HG03521 (cell line): ENCODE data around the gene FBXO44.
A peak's percentile ranks its signal among the peaks of the same experiment; 100 is the strongest.
"Not testable (repeated sequence)": the region's sequence is repeated elsewhere in the genome, so short reads cannot be mapped to it uniquely, and the experiment has no call there.

ENCODE experiments used
- ATAC-seq: cut with Tn5 transposase; IDR thresholded peaks from one replicate; pipeline ENCODE4 v1.9.1; 2021; ENCODE audit warnings: mild to moderate bottlenecking, moderate library complexity; ENCODE audit not compliant: unreplicated experiment

Gene FBXO44

DNA sequence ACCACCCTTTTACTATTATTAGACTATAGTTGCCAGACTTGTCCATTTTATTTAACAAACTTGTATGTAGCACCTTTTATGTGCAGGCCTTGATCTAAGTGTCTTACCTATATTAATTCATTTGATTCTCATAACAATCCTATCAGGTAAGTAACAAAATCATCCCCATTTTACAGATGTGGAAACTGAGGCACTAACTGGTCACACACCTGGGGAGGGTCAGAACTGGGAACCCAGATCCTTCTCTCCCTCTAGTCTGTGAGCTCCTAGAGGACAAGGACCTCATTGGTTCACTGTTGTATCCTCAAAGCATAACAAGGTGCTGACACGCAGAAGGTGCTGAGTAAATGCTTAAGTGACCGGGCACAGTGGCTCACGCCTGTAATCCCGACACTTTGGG is 15.3 kb upstream of the FBXO44 start:
- ATAC-seq: no peak

DNA sequence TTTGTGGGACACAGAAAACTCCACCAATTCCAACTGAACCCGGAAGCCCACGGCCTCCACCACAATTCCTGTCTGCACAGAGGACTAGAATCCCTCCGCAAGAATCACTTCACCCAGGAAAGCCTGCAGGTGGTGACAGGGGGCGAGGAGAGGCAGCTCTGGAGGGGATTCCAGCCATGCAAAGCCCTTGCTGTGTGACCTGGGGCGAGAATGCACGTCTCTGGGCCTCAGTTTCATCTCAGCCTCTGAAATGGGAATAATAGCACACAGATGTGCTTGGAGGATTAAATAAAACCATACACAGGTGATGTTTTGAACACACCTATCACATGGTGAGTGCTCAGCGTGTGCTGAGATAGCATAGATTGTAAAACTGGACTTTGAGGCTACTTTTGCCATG is 14.6 kb upstream of the FBXO44 start:
- no peak for ATAC-seq

DNA sequence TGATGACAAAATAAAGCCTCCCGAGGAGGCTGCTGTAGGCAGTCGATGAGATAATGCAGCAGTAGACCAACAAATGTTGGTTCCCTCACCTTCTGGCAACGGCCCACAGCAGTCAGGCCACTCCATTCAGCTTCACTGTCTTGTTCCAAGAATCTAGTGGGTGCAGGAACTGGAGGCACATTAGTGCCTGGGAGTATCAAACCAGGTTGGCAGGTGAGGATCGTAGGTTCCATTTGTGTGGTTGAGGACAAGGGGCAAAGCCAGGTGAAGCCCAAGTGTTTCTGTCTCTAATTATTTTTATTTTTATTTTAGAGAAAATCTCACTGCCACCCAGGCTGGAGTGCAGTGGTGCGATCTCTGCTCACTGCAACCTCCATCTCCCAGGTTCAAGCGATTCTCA is 13.7 kb upstream of the FBXO44 start:
- no peak for ATAC-seq

DNA sequence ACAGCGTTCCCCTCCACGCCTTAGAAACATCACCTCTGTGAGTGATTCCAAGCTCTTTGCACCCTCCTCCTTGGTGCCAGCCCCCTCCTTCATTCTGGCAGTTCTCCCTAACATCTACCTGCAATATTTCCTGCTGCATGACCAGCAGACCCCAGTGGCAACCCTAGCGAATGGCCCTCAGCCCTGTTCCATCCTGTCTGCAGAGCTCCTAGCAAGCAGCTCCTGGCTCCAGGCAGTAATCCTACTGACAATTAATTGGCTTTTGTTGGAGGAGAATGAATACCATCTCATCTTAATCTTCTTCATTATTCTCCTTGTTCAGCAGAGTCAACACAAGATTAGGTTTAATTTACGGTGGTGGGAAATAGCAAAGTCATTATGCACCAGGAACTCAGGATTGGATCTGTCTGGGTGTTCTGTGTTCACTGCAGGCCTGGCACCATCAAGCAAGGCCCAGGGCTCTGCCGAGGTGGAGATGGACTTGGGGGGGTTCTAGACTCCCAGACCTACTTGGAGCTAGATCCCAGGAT is 12.8 kb upstream of the FBXO44 start:
- no peak for ATAC-seq

DNA sequence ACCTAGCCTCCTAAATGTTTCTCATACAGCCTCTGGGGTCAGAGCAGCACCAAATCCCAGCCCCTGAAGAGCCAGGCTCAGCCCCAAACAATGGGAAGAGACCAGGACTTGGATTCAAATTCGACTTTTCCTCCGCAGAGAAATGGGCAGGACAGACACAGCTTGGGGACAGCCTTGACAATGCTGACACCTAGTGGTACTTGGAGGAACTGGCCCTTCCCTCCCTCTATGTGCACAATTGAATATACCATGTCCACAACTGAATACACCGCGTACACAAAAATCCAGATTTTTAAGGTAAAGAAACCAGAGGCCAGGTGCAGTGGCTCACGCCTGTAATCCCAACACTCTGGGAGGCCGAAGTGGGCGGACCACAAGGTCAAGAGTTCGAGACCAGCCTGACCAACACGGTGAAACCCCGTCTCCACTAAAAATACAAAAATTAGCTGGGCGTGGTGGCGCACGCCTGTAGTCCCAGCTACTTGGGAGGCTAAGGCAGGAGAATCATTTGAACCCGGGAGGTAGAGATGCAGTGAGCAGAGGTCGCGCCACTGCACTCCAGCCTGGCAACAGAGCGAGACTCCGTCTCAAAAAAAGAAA is 12.2 kb upstream of the FBXO44 start:
- not testable (repeated sequence) for ATAC-seq

- ATAC-seq: no peak
These were observed 10.9 kb upstream of the FBXO44 start for GRCh38 chr1:11643782-11644181.

GRCh38 chr1:11645270-11645669 is 9.4 kb upstream of the FBXO44 start:
- no peak for ATAC-seq

DNA sequence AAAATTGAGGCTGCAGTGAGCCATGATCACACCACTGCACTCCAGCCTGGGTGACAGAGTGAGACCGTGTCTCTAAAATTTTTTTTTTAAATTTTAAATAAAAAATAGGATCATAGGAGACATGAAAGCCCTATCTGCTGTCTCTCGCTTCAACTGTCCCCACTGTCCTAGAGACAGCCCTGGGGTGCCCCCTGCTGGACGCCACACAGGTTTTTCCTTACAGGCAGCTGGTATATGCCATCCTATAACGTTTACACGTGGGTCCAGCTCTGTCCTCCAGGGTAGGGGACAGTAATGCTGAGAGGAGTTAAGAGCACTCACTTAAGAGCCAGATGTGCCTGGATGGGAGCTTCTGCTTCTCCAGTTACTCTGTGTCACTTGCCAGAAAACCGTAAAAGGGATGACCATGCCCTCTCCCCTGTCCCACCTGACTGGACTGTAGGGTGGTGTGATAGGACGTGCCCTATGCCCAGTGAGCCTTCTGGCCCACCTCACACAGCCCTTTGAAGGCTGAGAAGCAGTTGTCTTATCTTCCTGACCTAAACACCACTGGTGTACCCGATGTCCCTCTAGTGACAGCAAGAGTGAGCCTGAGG is 8.9 kb upstream of the FBXO44 start:
- ATAC-seq: no peak

GRCh38 chr1:11646317-11646716 is 8.4 kb upstream of the FBXO44 start:
- ATAC-seq: no peak

DNA sequence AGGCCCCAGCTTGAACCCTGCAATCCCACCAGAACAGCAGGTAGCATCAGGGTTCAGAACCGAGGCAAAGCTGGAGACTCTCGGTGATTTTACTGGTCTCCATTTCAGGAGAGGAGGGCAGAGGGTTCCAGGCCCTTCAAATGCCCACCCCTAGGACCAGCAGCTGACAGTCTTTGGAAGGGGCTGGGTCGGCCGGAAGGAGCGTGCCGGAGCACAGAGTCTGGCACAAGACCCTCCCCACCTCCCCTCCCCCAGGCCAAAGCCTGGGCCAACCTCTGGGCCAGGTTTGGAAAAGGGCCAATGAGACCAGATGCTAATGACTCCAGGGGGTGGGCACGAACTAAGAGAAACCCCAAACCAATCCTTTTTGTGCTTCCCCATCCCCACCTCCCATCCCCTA is 7.3 kb upstream of the FBXO44 start:
- ATAC-seq: no peak

DNA sequence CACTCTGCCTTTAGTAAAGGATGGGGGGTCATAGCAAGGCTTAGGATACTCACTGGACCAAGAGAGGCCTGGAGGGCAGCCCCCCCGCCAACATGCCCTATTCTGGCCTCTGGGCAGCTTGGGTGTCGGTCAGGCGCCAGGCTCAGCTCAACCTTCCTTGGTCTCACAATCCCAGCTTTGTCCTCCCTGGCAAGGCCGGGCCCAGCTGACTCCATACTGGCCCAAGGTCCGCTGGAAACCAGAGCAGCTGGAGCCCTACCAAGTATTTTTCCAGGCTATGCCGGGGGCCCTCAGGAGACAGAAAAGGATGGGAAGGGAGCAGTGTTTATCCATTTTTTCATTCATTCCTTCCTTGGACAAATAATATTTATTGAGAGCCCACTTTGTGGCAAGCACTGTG is 6.6 kb upstream of the FBXO44 start:
- no peak for ATAC-seq

- no peak for ATAC-seq
These were observed 5.9 kb upstream of the FBXO44 start for GRCh38 chr1:11648732-11649158.

DNA sequence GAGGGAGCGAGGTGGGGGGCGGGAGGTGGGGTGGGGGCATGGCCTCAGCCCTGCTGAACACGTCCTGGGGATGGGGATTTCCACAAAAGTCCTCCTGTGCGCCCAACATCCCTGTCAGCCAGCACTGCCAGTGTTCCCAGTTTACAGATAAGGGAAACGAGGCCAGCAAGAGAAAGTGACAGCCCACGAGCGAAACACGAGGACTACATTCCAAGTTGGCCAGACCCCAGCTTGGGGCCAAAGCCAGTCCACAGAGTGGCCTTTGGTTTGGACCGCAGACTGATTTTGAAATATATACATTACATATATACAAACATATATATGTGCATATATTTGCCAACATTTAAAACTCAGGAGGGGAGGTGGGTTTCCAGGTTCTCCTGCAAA is 5.4 kb upstream of the FBXO44 start:
- no peak for ATAC-seq

GRCh38 chr1:11649624-11650330 is 4.9 kb upstream of the FBXO44 start:
- no peak for ATAC-seq

- no peak for ATAC-seq
These were observed 4.2 kb upstream of the FBXO44 start for GRCh38 chr1:11650331-11650991.

DNA sequence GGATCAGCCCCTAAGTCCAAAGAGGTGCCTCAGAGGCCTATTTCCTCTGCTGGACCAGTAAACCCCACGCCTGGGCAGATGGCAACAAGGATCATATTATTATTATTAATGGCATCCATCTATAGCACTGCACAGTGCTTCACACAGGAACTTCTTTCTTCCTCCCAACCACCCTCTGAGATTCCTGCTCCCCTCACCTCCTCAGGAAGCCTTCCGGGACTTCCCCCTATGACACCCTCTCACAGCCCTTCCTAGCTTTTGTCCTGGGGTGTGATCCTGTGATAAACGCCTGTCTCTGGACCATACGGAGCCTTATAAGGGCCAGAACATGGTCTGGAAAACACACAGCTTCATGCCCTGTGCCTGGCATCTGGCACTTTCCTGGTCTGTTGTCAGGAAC is 3.7 kb upstream of the FBXO44 start:
- ATAC-seq: no peak

DNA sequence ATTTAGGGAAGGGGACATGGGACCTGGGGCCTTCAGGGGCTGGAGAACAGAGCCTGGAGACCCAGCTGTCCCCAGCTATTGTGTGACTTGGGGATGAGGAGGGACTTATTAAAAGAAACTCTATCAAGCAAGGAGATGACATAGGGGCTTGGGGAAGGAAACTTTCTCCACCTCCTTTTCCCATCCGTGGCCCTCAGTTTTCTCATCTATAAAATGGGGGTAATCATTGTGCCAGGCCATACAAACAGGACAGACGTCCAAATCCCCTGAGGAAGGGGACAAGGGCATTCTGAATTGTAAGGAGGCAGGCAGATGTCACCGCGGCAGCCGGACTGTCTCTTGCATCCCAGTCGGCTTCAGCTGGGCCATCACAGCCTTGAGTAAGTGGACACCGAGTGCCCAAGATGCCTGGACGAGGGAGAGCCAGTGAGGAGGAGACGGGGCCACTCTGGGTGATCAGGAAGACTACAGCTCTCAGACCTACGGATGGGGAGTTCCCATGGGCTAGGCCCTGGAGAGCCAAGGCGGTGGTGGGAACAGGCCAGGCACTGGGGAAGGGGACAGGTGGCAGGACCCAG is 2.4 kb upstream of the FBXO44 start:
- ATAC-seq: no peak

DNA sequence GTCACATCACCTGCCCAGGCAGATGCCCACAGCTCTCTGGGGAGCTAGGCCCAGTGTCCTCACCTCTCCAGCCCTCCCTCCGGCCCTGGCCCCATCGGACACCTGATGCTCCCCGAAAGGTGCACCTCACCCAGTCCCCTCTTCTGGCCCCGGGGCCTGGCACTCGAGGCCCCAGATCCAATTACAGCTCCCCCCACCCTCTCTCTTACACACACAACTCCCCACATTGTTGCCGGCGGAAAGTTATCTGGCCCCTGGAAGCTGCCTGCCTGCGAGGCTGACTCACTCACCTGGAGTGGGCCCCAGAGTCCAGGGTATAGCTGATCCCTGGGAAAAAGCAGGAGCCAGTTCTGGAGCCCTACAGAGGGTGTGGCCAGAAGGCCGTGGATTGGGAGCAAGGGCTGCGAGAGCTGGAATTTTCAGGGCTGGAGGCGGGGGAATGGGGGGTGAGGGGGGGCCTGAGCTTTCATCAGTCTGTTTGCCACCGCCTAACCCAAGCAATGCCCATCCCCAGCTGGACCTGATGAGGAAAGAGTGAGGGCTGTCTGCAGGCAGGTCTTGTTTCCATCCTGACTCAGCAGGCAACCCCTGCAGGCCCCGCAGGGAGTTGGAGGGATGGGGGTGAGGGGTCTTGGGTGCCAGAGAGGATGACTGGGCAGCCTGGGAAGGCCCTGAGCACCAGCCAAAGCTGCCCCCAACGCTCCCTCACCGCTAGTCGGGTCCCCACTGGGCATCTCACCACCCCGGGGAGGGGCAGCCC is 1.4 kb upstream of the FBXO44 start:
- no peak for ATAC-seq

DNA sequence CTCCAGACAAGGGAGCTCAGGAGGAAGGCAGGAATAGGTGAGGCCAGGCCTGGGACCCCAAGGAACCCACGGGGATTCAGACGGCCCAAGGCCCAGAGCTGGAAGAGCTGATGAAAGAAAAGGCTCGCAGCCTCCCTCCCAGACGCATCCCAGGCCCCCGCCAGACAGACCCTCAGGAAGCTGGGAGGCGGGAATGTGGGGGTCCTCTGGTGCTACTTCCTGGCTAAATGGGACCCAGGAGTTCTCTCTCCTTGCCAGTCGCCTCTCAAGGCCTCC is 878 bp upstream of the FBXO44 start:
- no peak for ATAC-seq

DNA sequence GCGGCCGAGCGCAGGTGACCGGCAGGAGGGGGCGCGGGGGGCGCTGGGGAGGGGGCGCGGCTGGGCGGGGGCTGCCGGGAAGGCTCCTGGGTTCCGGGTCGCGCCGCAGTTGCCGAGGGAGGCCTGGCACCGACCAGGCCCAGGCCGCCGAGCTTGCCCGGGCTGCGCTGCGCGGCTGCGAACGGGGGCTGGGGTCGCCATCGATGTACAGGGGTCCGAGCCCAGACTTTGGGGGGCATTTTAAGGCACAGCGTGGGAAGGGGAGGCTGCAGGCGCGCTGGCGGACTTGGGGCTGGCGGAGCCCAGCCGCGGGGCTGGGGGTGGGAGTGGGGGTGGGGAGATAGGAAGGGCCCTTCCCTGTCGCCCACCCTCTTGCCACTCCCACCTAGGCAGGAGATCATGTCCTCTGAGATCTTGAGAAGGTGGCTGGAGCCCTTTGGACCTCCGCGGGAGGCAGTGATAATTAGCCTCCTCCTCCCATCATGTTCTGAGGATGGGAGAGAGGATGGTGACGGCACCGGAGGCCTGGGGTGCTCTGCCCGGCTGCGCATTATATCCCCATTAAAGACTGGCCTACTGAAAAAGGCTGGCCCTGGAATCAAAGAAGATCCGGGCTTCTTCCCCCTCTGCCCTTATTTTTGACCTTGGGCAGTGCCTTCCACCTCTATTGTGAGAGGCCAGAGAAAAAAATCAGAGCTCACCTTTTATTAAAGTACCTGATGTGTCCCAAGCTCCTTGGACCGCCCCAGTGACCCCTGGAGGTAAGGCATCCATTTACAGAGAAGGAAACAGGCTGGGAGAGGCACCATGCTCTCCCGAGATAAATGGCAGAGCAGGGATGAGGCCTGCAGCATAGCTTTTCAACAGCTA is 497 bp downstream of the FBXO44 start:
- peak; percentile 21 for ATAC-seq
